HUES64 (cell line): ENCODE measurements around the gene CLCN6.
"Not testable (repeated sequence)": the region's sequence is repeated elsewhere in the genome, so short reads cannot be mapped to it uniquely, and the experiment has no call there.

ENCODE experiments used
- H3K27ac ChIP-seq: 2 replicates; pipeline ENCODE4 v1.7.0; 2013; ENCODE audit warnings: low read depth, low read length, inconsistent platforms
- H3K27me3 ChIP-seq: 2 replicates; pipeline ENCODE4 v1.6.1; 2013; ENCODE audit warnings: mild to moderate bottlenecking, low read length; ENCODE audit not compliant: insufficient read depth
- H3K36me3 ChIP-seq: 2 replicates; pipeline ENCODE4 v1.6.1; 2013; ENCODE audit warnings: mild to moderate bottlenecking, low read length; ENCODE audit not compliant: insufficient read depth
- H3K4me1 ChIP-seq: 2 replicates; pipeline ENCODE4 v1.6.1; 2013; ENCODE audit warnings: mild to moderate bottlenecking, low read length, moderate library complexity; ENCODE audit not compliant: insufficient read depth
- H3K4me3 ChIP-seq: 2 replicates; pipeline ENCODE4 v1.5.1; 2013; ENCODE audit warnings: mild to moderate bottlenecking, low read length, moderate library complexity
- H3K9ac ChIP-seq: 2 replicates; pipeline ENCODE4 v1.6.1; 2013; ENCODE audit warnings: mild to moderate bottlenecking, low read depth, low read length
- H3K9me3 ChIP-seq: 2 replicates; pipeline ENCODE4 v1.6.1; 2013; ENCODE audit warnings: low read depth, low read length; ENCODE audit not compliant: insufficient read depth
- WGBS: fragments of 150-250, 120-280 bp; methylation state at CpG from one replicate; pipeline ENCODE4 v1.1.7; 2013; ENCODE audit warnings: missing lambda C conversion rate; 5-methylcytosine and 5-hydroxymethylcytosine counted together

CLCN6 gene

DNA sequence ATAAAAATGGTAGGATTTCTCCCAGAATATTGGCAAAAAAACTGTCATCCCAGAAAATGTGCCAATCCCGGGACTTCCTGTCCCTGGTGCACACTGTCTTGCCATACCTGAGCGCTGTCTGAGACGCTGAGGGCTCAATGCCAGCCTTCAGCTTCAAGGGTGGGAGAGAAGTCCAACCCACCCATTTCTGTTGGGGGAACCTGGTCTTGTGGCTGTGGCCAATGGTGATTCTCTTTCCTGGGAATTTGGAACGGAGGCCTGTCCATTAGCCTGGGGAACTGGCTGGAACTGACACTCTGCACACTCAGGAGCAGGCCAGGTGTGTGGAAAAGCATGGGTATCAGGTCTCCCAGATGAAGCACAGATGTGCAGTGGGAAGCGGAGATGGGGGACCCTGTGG is 6.9 kb upstream of the CLCN6 start:
- no peak overlapping the region for H3K9ac ChIP-seq
- 95% methylated on average over 5 of the region's 5 CpGs for WGBS

DNA sequence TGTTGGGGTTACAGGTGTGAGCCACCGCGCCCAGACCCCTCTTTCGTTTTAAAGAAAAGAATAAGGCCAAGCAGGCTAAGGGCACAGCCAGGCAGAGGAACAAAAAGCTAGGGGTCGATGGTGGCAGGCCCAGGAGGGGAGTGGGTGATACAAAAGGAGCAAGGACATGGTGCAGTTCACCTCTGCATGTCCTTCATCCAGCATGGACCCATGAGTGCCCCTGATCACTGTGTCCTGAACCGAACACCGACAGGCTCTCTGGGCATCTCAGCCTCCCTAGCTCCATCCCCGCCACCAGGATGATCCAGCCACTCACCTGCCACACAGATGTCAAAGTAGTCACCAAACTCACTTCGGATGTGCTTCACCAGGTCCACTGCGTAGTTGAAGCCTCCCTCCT is 6.1 kb upstream of the CLCN6 start:
- H3K4me3 ChIP-seq = no peak overlapping the region
- no peak overlapping the region for H3K27ac ChIP-seq
- H3K4me1 ChIP-seq = peaks cover 10% of the 10 kb centered on the region
- 93% methylated on average over 9 of the region's 9 CpGs for WGBS
- no peak overlapping the region for H3K9ac ChIP-seq
- H3K9me3 ChIP-seq = no peaks in the 10 kb centered on the region
- H3K36me3 ChIP-seq = peaks cover 37% of the 10 kb centered on the region
- no peaks in the 10 kb centered on the region for H3K27me3 ChIP-seq

More for the DNA sequence above, 6.9 kb upstream of the CLCN6 start:
- H3K36me3 ChIP-seq = peaks cover 45% of the 10 kb centered on the region
- H3K9me3 ChIP-seq = no peaks in the 10 kb centered on the region
- H3K4me1 ChIP-seq = peaks cover 5% of the 10 kb centered on the region; the same call in 1 of the 2 replicates
- H3K27me3 ChIP-seq = no peaks in the 10 kb centered on the region
- no peak overlapping the region for H3K4me3 ChIP-seq
- H3K27ac ChIP-seq = no peak overlapping the region

DNA sequence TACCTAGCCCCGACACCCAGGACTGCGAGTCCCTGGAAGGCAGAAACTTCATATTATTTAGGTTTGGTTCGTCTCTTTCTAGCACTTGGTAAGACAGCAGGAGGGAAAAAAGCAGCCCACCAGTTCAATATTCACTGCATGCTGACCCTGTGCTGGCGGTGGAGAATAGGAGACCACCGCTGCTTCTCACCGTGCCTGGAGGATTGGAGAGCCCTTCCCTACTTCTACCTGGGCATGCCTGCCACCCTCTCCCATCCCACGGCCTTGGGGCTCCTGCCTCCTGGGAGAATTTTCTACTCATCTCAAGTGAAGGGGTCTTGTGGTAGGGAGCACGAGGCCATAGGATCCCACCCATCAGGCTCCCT is 5.6 kb upstream of the CLCN6 start:
- Histone ChIP-seq H3K36me3 (peaks cover 32% of the 10 kb centered on the region), H3K4me3 (no peak overlapping the region), H3K9me3 (no peaks in the 10 kb centered on the region), H3K4me1 (peaks cover 10% of the 10 kb centered on the region), H3K9ac (no peak overlapping the region), H3K27me3 (no peaks in the 10 kb centered on the region), H3K27ac (no peak overlapping the region)
- WGBS = 91% methylated on average over 8 of the region's 8 CpGs

DNA sequence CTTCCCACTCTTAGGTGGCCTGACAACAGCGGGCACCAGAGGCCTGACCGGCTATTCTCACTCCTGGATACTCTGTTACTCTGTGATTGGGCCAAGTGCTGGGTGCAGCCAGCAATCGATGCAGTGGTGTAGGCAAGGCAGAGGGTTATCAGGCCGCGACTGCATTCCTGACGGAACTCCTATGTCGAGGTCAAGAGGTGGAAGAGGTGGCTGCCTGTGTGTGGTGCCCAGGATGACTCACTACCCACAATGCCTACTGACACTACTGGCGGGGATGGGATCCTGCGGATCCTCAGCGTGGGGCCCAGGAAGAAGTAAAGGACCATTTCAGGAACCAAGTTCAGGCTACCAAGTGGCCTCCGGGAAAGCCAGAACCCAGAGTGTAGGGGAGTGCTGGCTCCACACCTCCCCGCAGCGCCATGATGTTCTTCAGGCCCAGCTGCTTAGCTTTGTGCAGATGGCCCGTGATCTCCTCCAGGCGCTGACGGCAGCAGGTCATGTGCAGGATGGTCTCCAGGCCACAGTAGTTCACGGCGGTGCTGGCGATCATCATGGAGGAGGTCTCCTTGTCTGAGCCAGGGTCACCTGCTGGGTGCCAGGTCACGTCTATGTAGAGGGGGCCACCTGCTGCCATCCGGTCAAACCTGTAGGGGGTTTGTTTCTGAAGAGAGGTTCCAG is 5.1 kb upstream of the CLCN6 start:
- Histone ChIP-seq H3K36me3 (peaks cover 27% of the 10 kb centered on the region), H3K27ac (no peak overlapping the region), H3K9me3 (no peaks in the 10 kb centered on the region), H3K4me3 (no peak overlapping the region), H3K4me1 (peaks cover 10% of the 10 kb centered on the region), H3K27me3 (no peaks in the 10 kb centered on the region), H3K9ac (no peak overlapping the region)
- 93% methylated on average over 21 of the region's 21 CpGs for WGBS

DNA sequence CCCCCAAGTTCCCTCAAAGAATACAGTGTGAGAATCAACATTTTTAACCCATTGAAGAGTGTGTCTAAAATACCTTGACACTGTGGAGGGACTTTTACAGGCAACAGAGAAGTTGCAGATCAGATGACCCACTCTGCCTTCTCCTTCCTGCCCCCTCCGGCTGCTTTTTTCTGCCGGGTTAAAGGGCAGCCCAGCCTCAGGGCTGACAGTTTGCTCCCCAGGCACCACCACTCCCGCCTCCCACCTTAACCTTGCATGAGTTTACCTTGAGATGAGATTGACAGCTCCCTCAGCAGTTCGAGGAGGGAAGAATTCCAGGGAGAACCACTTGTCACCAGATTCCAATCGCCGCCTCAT is 3.4 kb upstream of the CLCN6 start:
- no peak overlapping the region for H3K9ac ChIP-seq
- peak overlapping the region; percentile 62 for H3K4me3 ChIP-seq
- H3K9me3 ChIP-seq = no peaks in the 10 kb centered on the region
- H3K27ac ChIP-seq = peak overlapping the region; percentile 40; the same call in 1 of the 2 replicates
- peaks cover 29% of the 10 kb centered on the region for H3K36me3 ChIP-seq
- H3K4me1 ChIP-seq = peaks cover 15% of the 10 kb centered on the region
- WGBS = 16% methylated on average over 6 of the region's 6 CpGs
- H3K27me3 ChIP-seq = no peaks in the 10 kb centered on the region

DNA sequence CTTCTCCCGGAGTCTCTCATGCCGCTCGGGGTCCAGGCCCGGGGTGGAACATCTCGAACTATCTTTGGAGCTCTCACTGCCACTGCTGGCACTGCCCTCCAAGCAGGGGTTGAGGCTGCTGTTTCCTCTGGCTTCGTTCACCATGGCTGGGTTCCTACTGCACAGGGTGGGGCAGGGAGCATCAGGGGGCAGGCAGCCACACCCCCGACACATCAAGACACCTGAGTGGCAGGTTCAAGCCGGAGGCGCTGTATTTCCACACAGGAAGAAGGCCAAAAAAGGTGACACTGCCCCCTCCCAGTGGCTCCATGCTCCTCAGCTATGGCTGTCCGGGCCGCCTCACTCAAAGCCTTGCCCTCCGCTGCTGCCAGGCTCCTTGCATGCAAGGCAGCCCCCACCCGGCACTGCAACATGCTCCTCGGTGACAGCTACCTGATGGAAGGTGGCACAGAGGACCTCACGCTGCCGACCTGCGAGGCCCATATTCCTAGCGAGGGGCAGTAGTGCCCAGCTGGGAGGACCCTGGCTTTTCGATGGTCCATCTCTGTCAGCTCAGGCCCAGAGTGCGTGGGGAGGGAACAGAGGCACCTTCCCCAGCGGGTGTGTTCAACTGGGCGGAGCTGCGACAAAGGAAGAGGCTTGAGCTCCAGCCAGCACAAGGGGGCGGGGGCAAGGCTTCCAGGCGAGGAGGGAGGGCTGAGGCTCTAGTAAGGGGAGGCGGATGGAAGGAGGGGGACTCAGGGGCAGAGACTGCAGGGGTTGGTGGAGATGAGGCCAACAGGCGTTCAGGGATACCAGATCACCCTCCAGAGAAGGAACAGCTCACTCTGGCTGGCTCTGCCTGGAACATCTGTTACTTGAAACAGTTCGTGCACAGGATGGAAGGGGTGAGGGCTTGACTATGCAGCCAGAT is 2.8 kb upstream of the CLCN6 start:
- H3K27ac ChIP-seq = peak overlapping the region; percentile 87
- no peaks in the 10 kb centered on the region for H3K27me3 ChIP-seq
- peaks cover 35% of the 10 kb centered on the region for H3K36me3 ChIP-seq
- H3K9me3 ChIP-seq = no peaks in the 10 kb centered on the region
- H3K4me3 ChIP-seq = peak overlapping the region; percentile 62
- peaks cover 15% of the 10 kb centered on the region for H3K4me1 ChIP-seq
- WGBS = 7% methylated on average over 28 of the region's 28 CpGs
- peak overlapping the region; percentile 29; the same call in 1 of the 2 replicates for H3K9ac ChIP-seq

DNA sequence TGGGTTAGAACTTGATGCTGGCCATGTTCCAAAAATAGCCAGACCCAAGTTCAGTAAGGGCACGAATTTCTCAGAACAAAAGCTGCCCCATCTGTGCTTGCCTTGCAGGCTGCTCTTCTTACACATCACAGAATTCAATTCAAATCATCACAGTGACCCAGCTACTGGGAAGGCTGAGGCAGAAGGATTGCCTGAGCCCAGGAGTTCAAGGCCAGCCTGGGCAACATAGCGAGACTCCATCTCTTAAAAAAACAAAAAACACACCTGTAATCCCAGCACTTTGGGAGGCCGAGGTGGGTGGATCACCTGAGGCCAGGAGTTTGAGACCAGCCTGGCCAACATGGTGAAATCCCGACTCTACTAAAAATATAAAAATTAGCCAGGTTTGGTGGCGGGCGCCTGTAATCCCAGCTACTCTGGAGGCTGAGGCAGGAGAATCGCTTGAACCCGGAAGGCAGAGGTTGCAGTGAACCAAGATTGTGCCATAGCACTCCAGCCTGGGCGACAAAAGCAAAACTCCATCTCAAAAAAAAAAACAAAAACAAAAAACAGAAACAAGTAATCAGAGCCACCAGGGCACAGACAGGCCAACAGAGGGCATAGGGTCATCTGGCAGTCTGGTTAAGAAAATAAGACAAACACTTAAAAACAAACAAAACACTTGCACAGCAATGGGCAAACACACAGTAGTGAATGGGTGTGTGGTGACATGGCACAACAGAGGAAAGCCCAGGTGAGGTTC is 1.9 kb upstream of the CLCN6 start:
- H3K27ac ChIP-seq = peak overlapping the region; percentile 87
- not testable (repeated sequence) for H3K9me3 ChIP-seq, H3K27me3 ChIP-seq
- H3K9ac ChIP-seq = peak overlapping the region; percentile 29; the same call in 1 of the 2 replicates
- peak overlapping the region; percentile 86 for H3K4me3 ChIP-seq
- H3K4me1 ChIP-seq = peaks cover 15% of the 10 kb centered on the region
- peaks cover 42% of the 10 kb centered on the region for H3K36me3 ChIP-seq
- WGBS = 85% methylated on average over 9 of the region's 9 CpGs

DNA sequence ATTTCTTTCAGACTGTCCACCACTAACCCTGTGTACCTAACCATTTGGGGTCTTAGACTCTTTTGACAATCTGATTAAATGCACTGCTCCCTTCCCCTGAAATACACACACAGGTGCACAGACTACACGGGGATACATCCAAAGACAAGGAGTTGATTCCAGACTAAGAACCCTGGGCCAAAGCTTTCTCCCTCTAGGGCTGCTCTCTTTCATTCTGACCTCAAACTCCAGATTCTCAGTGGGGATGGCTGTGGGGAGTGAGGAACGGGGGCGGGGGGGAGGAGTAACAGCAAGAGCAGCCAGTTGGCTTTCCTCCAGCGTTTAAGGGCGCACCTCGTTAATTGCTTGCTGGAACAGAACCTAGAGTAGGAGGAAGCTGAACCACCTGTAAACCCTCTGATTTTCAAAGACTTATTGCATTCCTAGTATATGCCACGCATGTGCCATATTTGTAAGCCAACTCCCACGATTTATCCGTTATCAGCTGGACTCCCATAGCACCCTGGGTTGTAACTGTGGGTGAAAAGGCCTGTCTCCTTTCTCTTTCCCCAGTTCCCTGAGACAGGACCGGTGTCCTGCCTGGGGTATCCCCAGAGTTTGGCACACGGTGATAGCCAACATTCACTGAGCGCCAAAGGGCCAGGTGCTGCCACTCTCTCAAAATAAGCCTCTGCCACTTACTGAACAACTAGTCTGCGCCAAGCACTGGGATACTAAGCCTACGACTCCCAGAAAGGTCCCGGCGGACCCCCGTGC is 1.1 kb upstream of the CLCN6 start:
- Histone ChIP-seq H3K4me3 (peak overlapping the region; percentile 86), H3K9ac (peak overlapping the region; percentile 65), H3K27me3 (no peaks in the 10 kb centered on the region), H3K9me3 (no peaks in the 10 kb centered on the region), H3K27ac (peak overlapping the region; percentile 94), H3K4me1 (peaks cover 15% of the 10 kb centered on the region), H3K36me3 (peaks cover 44% of the 10 kb centered on the region)
- WGBS = 14% methylated on average over 17 of the region's 17 CpGs

DNA sequence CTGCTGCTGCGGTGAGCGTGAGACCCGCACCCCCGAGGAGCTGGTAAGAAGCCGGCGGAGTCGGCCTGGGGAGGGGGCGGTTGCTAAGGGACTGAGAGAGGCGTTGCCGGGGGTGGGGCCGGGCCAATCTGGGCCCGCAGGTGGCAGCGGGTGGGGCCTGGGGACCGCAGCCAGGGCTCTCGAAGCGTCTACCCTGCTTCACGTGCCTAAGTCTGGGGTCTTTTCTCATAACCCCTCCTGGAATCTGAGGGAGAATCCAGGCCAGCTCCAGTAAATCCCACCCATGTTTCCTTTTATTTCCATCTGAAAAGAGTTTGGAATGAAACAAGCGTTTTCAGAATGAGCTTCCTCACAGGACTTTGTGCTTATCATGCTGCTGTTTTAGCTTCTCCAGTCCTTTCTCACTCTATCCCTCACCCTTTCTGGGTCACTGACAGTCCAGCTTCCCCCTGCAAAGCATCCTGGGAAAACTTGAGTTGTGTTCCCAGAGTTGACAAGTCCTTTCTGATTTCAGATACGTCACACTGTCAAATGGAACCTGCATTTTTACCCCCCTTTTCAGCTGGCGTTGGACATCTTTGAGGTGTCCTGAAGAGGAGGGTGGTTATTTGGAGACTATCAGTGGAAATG is 431 bp downstream of the CLCN6 start:
- 1% methylated on average over 20 of the region's 20 CpGs for WGBS
- no peaks in the 10 kb centered on the region for H3K27me3 ChIP-seq
- peak overlapping the region; percentile 59 for H3K9ac ChIP-seq
- H3K27ac ChIP-seq = peak overlapping the region; percentile 78
- H3K4me1 ChIP-seq = peaks cover 15% of the 10 kb centered on the region
- peaks cover 44% of the 10 kb centered on the region for H3K36me3 ChIP-seq
- no peaks in the 10 kb centered on the region for H3K9me3 ChIP-seq
- peak overlapping the region; percentile 86 for H3K4me3 ChIP-seq

DNA sequence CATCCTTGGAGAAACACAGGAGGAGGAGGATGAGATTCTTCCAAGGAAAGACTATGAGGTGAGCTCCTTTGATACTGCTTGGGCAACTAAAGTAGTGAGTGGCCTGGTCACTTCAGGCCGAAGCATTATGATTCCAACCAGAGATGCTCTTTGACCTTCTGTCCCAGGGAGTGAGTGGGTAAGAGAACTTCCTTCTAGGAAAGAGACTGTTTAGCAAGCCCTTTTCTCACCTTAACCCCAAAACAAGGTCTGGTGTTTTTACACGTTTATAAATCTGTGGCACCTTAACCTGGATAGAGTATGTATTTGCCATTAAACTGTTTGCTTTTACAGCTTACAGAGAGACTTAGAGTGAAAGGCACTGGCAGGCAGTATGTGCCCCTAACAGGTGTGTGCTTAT is 1.1 kb downstream of the CLCN6 start:
- Histone ChIP-seq H3K9ac (no peak overlapping the region), H3K9me3 (no peaks in the 10 kb centered on the region), H3K27me3 (no peaks in the 10 kb centered on the region), H3K4me1 (peaks cover 15% of the 10 kb centered on the region), H3K27ac (no peak overlapping the region), H3K4me3 (peak overlapping the region; percentile 86), H3K36me3 (peaks cover 51% of the 10 kb centered on the region)
- WGBS = 86% methylated on average over 2 of the region's 2 CpGs
